ENCODE results near the gene FLNB. TPM values are rescaled to one million over a fixed set of nuclear protein-coding genes. Genes with fewer than 3 reads are reported as not detected.

The FLNB gene
- total and polyA plus RNA-seq, 2 of the 8 experiments (the other 6 are each of a cell fraction or from before 2014, with no cell fraction given): 72.3 to 118 TPM

DNA sequence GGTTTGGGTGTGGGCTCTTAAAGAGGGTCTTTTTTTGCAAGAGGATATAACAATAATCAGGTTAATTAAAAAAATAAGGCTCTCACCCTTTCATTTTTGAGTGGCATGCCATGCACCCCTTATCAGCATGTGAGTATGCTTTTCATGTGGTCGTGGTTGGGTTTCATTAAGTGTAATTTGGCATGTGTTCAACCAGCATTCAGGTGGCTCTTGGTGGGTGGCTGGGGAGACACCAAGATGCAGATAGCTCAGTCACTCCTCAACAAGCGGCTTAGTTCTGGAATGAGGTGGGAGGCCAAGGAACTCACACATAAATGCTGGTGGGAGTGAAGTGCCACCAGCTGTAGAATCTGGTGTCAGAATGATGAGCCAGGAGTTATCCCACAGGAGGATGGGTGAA is 66.8 kb downstream of the FLNB start:
- Histone ChIP-seq H3K9ac (replicated peaks in 1 of 4; ENCODE audit: extremely low read depth in 1 of 4, low read depth in 3 of 4, low read length in 3 of 4) (no peak overlapping the region), H2BK15ac (ENCODE audit: low read length) (no peak overlapping the region), H4K20me1 (replicated peaks in 1 of 2; ENCODE audit: control insufficient read depth in 1 of 2, insufficient read depth in 2 of 2, low read length in 2 of 2) (peaks cover 5% of the 10 kb centered on the region in 2 experiments), H3K18ac (ENCODE audit: extremely low read depth, low read length) (no peak overlapping the region), H4K91ac (replicated peaks; ENCODE audit: insufficient read length, low read length) (no peak overlapping the region), H3K4me2 (ENCODE audit: insufficient read depth in 1 of 2, low read depth in 2 of 2, low read length in 2 of 2) (no peak overlapping the region), H2BK5ac (ENCODE audit: low read depth, low read length) (no peak overlapping the region), H3K36me3 (ENCODE audit: control insufficient read depth in 2 of 4, insufficient read depth in 4 of 4, low read length in 3 of 4) (peaks cover 0 to 20% (median 12%) of the 10 kb centered on the region in 4 experiments; a peak in 5 of 8 replicates), H2AK5ac (ENCODE audit: low read depth, low read length) (no peak overlapping the region), H3K23ac (ENCODE audit: insufficient read length) (no peak overlapping the region), H3K27me3 (replicated peaks in 1 of 4; ENCODE audit: control insufficient read depth in 3 of 4, extremely low read depth in 1 of 4, insufficient read depth in 3 of 4, low read length in 3 of 4) (no peaks in the 10 kb centered on the region), H3K79me2 (ENCODE audit: control insufficient read depth in 1 of 2, insufficient read depth in 2 of 2, low read length in 2 of 2) (peaks cover 4 to 50% of the 10 kb centered on the region in 2 experiments; a peak in 3 of 4 replicates), H3K14ac (ENCODE audit: insufficient read length) (no peak overlapping the region), H3K79me1 (ENCODE audit: low read depth, low read length) (peaks cover 13% of the 10 kb centered on the region), H3K4ac (replicated peaks; ENCODE audit: insufficient read length, low read depth, low read length) (no peak overlapping the region), H4K8ac (ENCODE audit: extremely low read depth, insufficient read depth, low read length) (no peak overlapping the region), H3K4me1 (replicated peaks in 1 of 4; ENCODE audit: control insufficient read depth in 3 of 4, insufficient read depth in 4 of 4, low read length in 3 of 4) (no peaks in the 10 kb centered on the region), H4K5ac (ENCODE audit: insufficient read length, low read depth, low read length) (no peak overlapping the region), H3K56ac (replicated peaks; ENCODE audit: insufficient read length, low read depth, low read length) (no peak overlapping the region), H2BK12ac (ENCODE audit: low read depth, low read length) (no peak overlapping the region), H3K9me3 (ENCODE audit: insufficient read depth in 2 of 2, low read depth in 1 of 2, low read length in 1 of 2) (no peaks in the 10 kb centered on the region), H2BK20ac (ENCODE audit: low read length) (no peak overlapping the region), H3K27ac (ENCODE audit: low read depth, low read length) (no peak overlapping the region), H2AFZ (ENCODE audit: low read length) (no peak overlapping the region), H3K23me2 (ENCODE audit: low read depth, low read length) (no peaks in the 10 kb centered on the region), H2BK120ac (replicated peaks; ENCODE audit: low read depth, low read length) (no peak overlapping the region), H3K4me3 (ENCODE audit: extremely low read depth in 1 of 4, insufficient read depth in 2 of 4, low read depth in 3 of 4, low read length in 4 of 4) (no peak overlapping the region)
- FAIRE-seq (no peak), DNase-seq (ENCODE audit: low read depth in 1 of 2, low spot score in 2 of 2) (no peak)
- TF ChIP-seq GABPA (IDR thresholded peaks at IDR 0.05; ENCODE audit: borderline replicate concordance, insufficient read depth, low read length) (no peak), EZH2 (IDR thresholded peaks at IDR 0.05; ENCODE audit: low read depth, low read length, severe bottlenecking) (no peak), TAF1 (IDR thresholded peaks at IDR 0.05; ENCODE audit: low read depth, low read length) (no peak), SP1 (IDR thresholded peaks at IDR 0.05; ENCODE audit: low read depth, low read length) (no peak), SP4 (IDR thresholded peaks at IDR 0.05; ENCODE audit: low read length) (no peak), YY1 (IDR thresholded peaks at IDR 0.05; ENCODE audit: low read depth, low read length) (no peak)
- ChIA-PET POLR2A (ENCODE audit: partially characterized antibody) (no interaction called here), CTCF (ENCODE audit: partially characterized antibody) (interaction anchor here (0.7 to 1.0 kb wide), 2 partner anchors 11 to 45 kb away, joined by 3 to 4 read pairs; no protein-coding TSS in a partner anchor)
- WGBS, 2 experiments (ENCODE audit: extremely low coverage in 1 of 2, insufficient coverage in 1 of 2, insufficient read length in 1 of 2, insufficient replicate concordance in 2 of 2, low coverage in 1 of 2, low lambda C conversion rate in 2 of 2, missing lambda C conversion rate in 1 of 2): 100% methylated on average over 2 of the region's 2 CpGs; no CpG with 5 or more reads in 1 of the 2 experiments
